Measurements from ENCODE around the gene MEGF10. TPM values are rescaled to one million over a fixed set of nuclear protein-coding genes. Genes with fewer than 3 reads are reported as not detected.
"Not testable (repeated sequence)": the region's sequence is repeated elsewhere in the genome, so short reads cannot be mapped to it uniquely, and the experiment has no call there.

MEGF10 gene
- total RNA-seq (2014; rRNA removed; shearing (Covaris generic)), result 0.03 and 0.80 TPM in 2 replicates

DNA sequence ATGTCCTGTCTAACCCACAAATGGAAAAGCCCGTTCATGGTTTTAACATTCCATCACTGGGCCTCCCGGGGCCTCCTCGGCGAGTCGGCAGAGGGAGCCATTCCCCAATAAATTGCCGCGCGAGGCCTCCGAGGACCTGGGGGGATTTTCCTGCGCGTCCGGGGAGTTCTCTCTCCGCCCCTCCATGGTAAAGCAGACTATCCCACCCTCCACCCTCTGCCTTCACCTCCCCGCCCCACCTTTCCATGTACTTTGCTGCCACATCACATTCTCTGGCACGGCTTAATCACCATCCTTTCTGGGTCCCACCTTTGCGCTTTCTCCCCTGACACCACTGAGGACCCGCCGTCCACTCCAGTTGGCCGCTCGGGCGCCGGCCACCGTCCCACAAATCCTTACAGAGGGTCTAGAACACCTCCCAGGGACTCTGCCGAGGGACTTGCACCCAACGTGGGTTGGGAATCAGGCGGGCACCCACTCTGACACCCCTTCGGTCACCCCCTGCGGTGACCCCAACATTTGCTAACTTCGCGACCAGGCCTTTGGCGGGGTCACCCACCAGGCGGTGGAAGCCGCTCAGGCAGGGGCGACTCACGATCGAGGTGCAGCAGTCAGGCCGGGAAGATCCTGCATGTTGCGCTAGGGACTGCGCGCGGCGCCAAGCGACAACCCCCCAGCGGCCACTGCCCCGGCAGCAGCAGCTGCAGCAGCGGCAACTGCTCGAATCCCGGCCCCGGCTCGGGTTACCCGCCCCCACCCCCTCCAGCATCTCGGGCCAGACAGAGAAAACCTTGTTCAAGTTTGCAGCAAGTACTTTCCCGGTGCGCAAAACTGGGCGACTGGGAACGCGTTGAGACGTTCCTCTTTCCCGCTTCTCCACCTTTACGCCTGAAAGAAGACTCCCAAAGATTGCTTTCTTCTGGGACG is at the start of gene MEGF10:
Gene MEGF10, plus strand, starts transcription at position 778 of the 927 bp plus-strand sequence. CDS start 40,513 bp downstream, outside the sequence.
- DNase-seq (ENCODE audit: low read depth), result peak; percentile 70

DNA sequence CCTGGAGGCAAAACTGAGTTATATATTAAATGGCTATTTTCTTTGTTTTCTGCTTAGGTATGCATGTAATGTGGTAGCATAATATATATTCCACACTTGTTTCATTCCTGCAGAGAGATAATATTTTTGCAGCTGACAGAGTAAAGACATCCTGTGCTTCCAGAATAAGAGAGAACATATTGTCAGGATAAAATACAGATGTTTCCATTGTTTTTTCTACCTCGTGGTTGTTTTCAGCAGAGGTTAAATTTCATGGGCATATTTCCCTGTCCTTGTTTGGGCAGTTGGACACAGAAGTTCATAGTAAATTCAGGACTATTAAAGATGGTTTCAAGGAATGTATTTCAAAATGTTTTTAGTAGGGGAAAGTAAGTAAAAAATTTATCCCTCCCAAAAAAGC is 47.6 kb upstream of the MEGF10 start:
- no peak for DNase-seq (ENCODE audit: low read depth)

DNA sequence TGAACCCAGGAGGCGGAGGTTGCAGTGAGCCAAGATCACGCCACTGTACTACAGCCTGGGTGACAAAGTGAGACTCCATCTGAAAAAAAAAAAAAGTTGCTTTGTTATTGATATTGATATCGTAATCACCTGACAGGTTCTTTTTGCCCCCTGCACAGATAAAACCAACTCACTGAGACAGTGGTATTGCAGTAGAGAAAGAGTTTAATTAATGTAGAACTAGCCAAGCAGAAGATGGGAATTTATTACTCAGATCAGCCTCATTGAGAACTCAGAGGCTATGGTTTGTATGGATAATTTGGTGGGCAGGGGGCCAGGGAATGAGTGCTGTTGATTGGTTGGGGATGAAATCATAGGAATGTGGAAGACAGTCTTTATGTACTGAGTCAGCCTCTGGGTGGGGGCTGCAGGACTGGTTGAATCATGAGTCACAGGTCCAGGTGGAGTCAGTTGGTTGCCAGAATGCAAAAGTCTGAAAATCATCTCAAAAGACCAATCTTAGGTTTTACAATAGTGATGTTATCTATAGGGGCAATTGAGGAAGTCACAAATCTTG is 35.8 kb upstream of the MEGF10 start:
- DNase-seq (ENCODE audit: low read depth), result peak; percentile 77

DNA sequence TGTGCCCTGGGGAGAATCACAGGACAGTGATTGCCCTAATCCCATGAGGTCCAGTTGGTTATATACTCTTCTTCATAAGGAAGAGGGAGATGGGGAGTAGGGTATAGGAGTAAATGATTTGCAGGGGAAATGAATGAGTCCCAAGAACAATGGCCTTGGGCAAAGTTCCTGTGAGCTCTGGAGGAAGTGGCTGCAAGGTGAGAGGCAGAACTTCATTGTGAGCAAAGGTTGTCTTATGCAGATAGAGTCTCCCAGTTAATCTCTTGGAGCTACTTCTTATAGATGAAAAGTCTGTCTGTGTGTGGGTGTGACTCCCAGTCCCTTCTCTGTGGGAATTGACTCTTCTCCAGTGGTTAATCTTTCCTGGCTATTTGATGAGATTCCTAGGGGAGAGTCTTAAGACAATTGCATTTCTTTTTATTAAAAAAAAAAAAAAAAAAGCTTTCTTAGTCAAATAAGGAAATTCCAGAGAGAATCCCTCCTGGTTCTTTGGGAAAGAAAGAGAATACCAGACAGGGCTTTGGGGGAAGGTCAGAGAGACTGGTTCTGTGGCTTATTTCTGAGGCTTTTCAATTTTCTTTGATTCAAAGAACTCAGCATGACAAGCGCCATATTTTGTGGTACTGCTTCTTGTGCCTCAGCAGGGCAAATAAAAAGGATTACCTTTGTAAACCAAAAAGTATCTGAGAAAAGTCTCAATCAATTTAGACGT is 33.6 kb upstream of the MEGF10 start:
- no peak for DNase-seq (ENCODE audit: low read depth)

DNA sequence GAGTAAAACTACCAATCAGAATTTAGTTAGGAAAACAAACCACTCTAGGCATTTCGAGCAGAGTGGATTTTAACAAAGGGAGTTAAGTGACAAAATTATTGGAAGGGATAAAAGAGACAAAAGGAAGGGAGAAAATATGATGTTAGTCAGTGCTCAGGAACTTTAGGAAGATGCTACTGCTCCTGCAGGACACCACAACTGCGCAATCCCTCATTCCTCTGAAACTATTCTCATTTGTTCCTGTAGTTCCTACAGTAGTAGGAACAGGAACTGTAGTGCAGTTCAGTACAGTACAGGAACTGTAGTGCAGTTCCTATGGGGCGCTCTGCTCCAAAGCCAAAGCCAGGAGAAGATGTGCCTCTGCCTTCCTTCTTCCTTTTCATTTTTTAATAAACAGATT is 29.9 kb upstream of the MEGF10 start:
- DNase-seq (ENCODE audit: low read depth), result no peak

DNA sequence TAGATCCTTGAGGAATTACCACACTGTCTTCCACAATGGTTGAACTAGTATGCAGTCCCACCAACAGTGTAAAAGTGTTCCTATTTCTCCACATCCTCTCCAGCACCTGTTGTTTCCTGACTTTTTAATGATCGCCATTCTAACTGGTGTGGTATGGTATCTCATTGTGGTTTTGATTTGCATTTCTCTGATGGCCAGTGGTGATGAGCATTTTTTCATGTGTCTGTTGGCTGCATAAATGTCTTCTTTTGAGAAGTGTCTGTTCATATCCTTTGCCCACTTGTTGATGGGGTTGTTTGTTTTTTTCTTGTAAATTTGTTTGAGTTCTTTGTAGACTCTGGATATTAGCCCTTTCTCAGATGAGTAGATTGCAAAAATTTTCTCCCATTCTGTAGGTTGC is 25.1 kb upstream of the MEGF10 start:
- DNase-seq (ENCODE audit: low read depth), result not testable (repeated sequence)

DNA sequence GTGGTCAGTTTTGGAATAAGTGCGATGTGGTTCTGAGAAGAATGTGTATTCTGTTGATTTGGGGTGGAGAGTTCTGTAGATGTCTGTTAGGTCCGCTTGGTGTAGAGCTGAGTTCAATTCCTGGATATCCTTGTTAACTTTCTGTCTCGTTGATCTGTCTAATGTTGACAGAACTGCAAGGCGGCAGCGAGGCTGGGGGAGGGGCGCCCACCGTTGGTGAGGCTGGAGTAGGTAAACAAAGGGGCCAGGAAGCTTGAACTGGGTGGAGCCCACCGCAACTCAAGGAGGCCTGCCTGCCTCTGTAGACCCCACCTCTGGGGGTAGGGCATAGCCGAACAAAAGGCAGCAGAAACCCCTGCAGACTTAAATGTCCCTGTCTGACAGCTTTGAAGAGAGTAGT is 22.3 kb upstream of the MEGF10 start:
- DNase-seq (ENCODE audit: low read depth), result not testable (repeated sequence)

DNA sequence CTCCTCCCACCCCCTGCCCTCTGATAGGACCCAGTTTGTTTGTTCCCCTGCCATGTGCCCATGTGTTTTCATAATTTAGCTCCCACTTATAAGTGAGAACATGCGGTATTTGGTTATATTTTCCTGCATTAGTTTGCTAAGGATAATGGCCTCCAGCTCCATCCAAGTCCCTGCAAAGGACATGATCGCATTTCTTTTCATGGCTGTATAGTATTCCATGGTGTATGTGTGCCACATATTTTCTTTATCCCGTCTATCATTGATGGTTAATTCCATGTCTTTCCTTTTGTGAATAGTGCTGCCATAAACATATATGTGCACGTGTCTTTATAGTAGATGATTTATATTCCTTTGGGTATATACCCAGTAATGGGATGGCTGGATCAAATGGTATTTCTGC is 19.9 kb upstream of the MEGF10 start:
- DNase-seq (ENCODE audit: low read depth), result not testable (repeated sequence)

DNA sequence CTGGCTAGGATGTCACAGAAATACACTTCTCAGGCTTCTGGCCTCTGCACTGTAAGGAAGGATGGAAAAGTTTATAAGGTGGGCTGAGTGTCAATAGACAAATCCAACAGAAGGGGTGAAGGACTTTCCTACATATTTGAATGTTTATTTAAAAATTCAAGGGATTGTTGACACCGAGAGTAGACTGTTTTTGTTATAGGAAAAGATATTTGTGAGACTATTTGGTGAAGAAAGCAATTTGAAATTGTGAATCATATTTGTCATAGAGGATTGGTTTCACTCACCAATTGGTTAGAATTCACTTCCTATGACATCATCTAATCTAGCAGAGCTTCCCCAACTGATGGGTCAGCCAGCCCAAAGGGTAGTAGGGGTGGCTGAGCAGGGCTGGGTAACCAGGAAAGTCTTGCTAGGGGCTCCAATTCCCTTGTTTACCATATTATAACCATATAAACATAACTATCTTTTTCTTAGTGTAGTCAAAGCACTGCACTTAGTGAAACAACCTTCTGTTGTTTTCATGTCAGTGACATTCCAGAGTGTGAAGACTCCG is 14.9 kb upstream of the MEGF10 start:
- DNase-seq (ENCODE audit: low read depth), result no peak

DNA sequence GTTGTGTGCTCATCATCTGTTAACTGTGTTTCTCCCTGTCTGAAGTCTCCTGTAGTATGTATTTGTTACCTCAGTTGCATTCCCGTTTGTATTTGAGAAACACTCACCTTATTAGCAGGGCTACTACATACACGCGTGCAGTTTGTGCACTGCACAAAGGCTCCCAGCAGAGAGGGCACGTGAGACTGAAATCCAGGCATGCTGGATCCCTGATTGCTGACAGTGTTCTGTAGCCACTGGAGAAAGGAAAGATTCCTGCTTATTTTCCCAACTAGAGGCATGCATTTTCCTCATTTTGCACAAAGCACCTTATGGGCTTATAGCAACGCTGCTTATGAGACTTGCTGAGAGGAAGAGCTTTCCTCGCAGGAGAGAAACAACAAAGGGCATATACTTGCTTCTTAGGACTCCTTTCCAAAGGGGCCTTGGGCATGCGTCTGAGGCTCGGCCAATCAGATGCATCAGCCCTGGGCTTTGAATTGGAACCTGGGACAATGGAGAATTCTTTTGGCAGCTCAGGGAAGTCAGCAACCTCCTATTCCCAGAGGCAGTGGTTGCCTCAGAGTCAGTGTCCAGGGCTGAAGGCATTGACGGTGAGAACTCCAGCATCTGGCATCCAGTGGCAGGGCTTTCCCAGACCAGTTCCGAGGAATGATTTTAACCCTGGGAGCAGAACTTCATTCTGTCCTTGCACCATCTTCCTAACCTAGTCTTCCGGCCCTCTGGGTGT is 9.9 kb upstream of the MEGF10 start:
- DNase-seq (ENCODE audit: low read depth), result no peak

DNA sequence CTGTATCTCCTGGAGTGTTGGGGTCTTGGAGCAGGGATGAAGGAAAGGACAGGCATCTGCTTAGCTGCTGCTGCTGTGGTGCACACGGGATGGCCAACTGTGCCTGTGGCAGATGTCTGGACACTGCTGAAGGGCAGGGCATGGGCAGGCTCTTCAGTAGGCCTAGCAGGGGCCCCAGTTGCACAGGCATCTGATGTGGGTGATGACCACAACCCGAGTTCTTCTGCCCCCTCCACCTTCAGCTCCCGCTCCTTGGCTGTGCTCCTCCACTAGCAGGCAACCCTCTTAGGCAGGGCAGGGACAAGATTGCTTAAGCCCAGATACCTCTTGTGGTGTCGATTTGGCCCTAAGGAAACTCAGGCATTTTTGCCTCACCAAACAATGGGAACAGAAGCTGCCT is 9.0 kb upstream of the MEGF10 start:
- DNase-seq (ENCODE audit: low read depth), result no peak

DNA sequence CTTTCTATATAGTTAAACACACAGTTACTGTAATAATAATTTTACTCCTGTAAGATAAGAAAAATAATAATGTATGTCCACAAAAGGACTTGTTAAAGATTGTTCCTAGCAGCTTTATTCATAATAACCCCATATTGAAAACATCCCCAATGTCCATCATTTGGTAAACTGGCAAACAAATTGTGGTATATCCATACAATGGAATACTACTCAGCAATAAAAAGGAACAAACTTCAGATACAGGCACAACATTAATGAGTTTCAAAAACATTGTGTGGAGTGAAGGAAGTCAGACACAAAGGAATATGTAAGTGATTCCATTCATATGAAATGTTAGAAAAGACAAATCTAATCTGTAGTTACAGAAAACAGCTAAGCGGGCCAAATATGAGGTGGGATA is 1.9 kb upstream of the MEGF10 start:
- DNase-seq (ENCODE audit: low read depth), result no peak

DNA sequence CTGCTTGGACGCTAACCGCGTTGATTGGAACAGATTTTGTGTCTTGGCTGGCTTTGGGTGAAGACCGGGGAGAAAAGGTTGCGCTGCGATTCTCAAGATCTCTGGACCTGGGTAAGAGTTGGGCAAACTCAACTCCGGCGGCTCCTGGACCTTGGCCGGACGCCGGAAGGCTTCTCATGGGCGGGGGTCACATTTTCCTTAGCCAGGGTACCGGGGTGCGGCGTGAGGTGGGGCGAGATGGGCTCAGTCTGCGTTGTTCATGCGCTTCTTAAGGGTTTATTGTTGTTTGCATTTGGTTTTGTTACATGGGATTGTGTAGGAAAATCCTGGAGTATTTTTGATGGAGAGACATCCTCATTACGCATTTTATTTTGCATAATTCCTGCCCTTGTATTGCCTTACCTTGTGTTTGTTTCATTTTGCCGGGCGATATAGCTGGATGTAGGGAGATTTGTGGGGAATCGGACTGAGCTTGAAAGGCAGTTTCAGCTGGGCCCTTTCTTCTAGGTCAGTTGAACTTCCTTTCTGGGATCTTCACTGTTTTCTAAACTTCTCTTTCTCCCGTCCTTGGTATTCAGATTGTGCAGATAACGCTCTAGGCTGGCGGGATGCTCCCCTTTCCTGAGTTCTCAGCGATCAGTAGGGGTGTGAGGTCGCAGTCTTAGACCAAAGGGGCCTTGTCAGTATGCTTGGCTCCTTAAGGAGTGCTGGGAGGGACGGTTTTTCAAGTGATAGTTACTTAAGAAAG is 524 bp downstream of the MEGF10 start:
- DNase-seq (ENCODE audit: low read depth), result no peak

DNA sequence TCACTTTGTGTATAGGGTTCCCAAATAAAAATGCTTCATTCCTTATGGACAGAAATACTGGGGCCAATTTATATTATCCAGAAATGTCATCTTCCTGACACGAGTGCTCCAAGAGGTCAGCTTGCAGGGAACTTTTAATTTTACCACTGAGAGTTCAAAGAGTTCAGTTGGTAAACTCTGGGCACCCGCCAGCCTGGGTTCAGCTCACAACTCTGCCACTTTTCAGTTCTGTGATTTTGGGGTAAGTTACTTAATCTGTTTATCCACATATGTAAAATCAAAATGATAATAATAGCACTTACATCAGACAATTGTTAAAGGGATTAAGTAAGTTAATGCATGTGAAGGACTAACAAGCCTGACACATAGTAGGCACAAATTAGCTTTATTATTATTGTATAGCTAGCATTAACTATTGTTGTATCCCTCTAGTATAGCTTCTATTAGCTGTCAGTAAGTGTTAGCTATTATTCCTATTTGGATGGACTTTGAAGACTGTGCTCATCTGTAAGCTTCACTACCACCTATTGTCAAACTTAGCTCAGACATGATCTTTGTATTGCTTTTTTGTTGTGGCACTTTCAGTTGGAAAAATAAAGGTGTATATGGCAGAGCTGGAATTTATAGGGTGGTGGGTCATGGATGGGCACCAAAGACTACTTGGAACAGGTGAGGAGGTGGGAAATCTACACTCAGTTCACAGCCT is 1.6 kb downstream of the MEGF10 start:
- no peak for DNase-seq (ENCODE audit: low read depth)

DNA sequence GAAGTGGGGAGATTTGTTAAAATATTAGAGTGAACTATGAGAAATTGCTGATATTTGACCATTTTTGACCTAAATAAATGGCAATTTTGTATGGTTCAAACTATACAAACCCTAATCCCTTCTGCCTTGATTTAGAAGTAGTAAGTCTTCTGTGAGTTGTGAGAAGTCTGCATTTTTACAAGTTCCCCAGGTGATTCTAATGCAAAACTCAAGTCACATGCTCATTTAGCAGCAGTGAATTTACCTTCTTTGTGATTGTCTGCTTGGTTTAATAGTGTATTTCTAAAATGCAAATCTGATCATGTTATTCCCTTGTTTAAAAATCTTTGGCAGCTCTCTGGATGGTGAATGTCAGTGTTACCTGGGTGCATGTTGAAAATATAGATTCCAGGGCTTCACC is 2.8 kb downstream of the MEGF10 start:
- no peak for DNase-seq (ENCODE audit: low read depth)

DNA sequence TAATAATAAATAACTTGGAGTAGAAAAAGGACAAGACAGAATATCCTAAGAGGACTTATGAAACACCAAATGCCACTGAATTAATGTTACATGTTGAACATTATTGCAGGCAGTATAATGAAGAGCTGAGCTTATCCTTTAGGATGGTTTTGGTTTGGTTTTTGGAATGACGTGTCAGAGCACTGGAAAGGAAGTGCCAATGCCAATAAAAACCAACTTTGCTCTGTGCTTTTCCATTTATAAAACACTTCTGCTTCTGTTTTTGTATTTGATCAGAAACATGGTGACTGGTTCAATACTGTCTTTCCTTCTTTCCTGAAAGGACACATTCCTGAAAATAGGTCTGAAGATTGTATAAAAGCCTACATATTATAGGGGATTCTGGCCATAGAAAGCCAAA is 4.2 kb downstream of the MEGF10 start:
- peak; percentile 35 for DNase-seq (ENCODE audit: low read depth)

DNA sequence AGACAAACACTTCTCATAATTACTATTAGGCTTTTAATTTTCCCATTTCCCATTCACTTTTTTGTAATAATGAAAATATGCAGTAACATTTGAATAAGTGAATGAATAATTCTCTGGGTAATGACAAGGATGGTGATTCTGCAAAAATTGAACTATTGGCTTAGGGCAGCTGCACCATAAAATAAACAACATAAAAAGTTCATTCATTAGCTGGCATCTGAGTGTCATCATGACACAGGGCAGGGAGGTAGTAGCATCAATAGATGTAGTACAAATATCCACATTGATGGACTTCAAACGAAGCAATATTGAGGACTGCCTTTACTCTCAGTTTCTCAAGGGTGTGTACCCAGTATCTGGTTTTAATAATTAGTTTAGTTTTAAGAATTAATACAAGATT is 4.9 kb downstream of the MEGF10 start:
- no peak for DNase-seq (ENCODE audit: low read depth)

DNA sequence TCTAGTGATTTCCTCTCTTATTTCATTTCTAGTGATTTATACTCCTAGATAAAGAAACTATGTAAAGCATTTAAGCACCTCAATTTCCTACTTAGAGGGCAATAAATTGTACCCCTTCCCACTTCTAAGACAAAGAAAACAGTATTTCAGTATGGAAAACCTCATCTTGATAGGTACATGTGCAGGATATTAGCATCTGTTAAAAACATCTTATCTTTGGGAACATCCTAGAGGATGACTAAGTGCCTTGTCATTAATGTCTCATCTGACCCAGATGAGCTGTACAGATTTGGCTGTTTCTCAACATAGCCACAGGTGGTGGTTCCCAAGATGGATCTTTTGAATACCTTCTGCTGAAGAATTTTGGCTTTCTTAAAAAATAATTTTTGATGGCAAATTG is 5.7 kb downstream of the MEGF10 start:
- peak; percentile 79 for DNase-seq (ENCODE audit: low read depth)

DNA sequence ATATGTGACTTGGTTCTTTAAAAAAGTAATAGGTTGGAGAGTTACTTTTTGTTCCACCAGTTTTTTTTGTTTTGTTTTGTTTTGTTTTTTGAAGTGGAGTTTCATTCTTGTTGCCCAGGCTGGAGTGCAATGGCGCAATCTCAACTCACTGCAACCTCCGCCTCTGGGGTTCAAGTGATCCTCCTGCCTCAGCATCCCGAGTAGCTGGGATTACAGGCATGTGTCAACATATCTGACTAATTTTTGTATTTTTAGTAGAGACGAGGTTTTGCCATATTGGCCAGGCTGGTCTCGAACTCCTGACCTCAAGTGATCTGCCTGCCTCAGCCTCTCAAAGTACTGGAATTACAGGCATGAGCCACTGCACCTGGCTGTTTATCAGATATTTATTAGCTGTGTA is 6.3 kb downstream of the MEGF10 start:
- not testable (repeated sequence) for DNase-seq (ENCODE audit: low read depth)

DNA sequence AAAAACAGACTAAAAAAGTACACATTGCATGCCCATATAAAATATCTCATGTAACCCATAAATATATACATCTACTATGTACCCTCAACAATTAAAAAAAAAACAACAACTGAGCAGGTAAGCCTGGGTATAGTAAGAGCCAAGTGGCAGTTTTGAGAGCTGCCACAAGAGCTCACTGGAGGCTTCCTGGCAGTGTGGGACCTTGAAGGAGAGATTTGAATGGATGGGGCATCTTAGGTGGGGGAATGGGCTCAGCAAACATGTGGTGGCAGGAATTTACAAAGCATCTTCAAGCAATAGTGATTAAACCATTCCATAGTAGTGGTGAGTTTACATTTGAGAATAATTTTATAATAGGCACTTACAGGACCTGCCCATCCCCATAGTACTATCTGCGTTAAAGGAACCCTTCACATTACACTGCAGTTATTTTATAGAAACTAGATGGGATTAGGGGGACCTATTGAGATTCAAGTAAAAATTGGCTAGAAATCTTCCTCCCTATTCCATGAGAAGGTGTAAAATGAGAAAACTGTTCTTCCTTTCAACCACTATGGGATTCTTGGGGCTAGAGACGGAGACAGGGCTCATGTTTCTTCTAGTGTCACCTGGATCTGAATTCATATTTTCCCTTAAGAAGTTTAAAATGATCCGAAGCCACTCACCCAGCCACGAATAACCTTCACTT is 6.9 kb downstream of the MEGF10 start:
- DNase-seq (ENCODE audit: low read depth), result no peak
